GM04504 (cell line): ENCODE results near the gene PAH.
"Not testable (repeated sequence)": the region's sequence is repeated elsewhere in the genome, so short reads cannot be mapped to it uniquely, and the experiment has no call there.

Experiments used
- DNase-seq: peaks from one replicate; pipeline ENCODE4 v3.0.0-alpha.2; 2012; ENCODE audit warnings: low read depth

The PAH gene

GRCh38 chr12:102891756-102892155 lies 25.3 kb downstream of the PAH start:
- no peak for DNase-seq

GRCh38 chr12:102888511-102888910 lies 28.5 kb downstream of the PAH start:
- DNase-seq = no peak

GRCh38 chr12:102885043-102885932 lies 31.8 kb downstream of the PAH start:
- no peak for DNase-seq

- DNase-seq = peak; percentile 8
Observed at GRCh38 chr12:102883204-102883799, 33.7 kb downstream of the PAH start.

GRCh38 chr12:102880783-102881182 lies 36.3 kb downstream of the PAH start:
- no peak for DNase-seq

- peak; percentile 33 for DNase-seq
Observed at GRCh38 chr12:102879144-102879763, 37.8 kb downstream of the PAH start.

- DNase-seq = no peak
Observed at GRCh38 chr12:102876883-102877282, 40.2 kb downstream of the PAH start.

- no peak for DNase-seq
Observed at GRCh38 chr12:102874819-102875218, 42.2 kb downstream of the PAH start.

- no peak for DNase-seq
Observed at GRCh38 chr12:102873077-102873476, 44.0 kb downstream of the PAH start.

GRCh38 chr12:102871014-102871413 lies 46.0 kb downstream of the PAH start:
- DNase-seq = no peak

GRCh38 chr12:102869571-102869970 lies 47.5 kb downstream of the PAH start:
- no peak for DNase-seq

- DNase-seq = no peak
Observed at GRCh38 chr12:102865821-102866615, 51.0 kb downstream of the PAH start.

GRCh38 chr12:102862486-102862885 lies 54.6 kb downstream of the PAH start:
- DNase-seq = no peak

GRCh38 chr12:102851246-102851645 lies 65.8 kb downstream of the PAH start:
- DNase-seq = no peak

GRCh38 chr12:102849722-102850447 lies 67.2 kb downstream of the PAH start:
- DNase-seq = no peak

GRCh38 chr12:102848832-102849231 lies 68.2 kb downstream of the PAH start:
- no peak for DNase-seq

- no peak for DNase-seq
Observed at GRCh38 chr12:102847131-102847530, 69.9 kb downstream of the PAH start.

- no peak for DNase-seq
Observed at GRCh38 chr12:102833687-102834441, 83.2 kb downstream of the PAH start.

GRCh38 chr12:102832826-102833225 lies 84.2 kb downstream of the PAH start:
- not testable (repeated sequence) for DNase-seq

- no peak for DNase-seq
Observed at GRCh38 chr12:102824218-102824835, 92.7 kb downstream of the PAH start.
